Endothelial cell (in vitro differentiated cells): ENCODE measurements around the gene PIANP. TPM values are rescaled to one million over a fixed set of nuclear protein-coding genes. Genes with fewer than 3 reads are reported as not detected.

Source experiments
- DNase-seq: peaks from one replicate; pipeline ENCODE4 v3.0.0; 2021; ENCODE audit warnings: low spot score
- H3K27ac Mint-ChIP-seq: one replicate; pipeline ENCODE4 v1.8.0; 2021; ENCODE audit warnings: mixed read lengths, inconsistent platforms; ENCODE audit not compliant: unreplicated experiment
- H3K27me3 Mint-ChIP-seq: one replicate; pipeline ENCODE4 v1.8.0; 2021; ENCODE audit warnings: mild to moderate bottlenecking, moderate library complexity, mixed read lengths, inconsistent platforms; ENCODE audit not compliant: unreplicated experiment
- H3K36me3 Mint-ChIP-seq: one replicate; pipeline ENCODE4 v1.8.0; 2021; ENCODE audit warnings: mild to moderate bottlenecking, low read depth, mixed read lengths, inconsistent platforms; ENCODE audit not compliant: unreplicated experiment
- H3K4me1 Mint-ChIP-seq: one replicate; pipeline ENCODE4 v1.8.0; 2021; ENCODE audit warnings: mild to moderate bottlenecking, mixed read lengths, inconsistent platforms; ENCODE audit not compliant: unreplicated experiment
- H3K4me3 Mint-ChIP-seq: one replicate; pipeline ENCODE4 v1.8.0; 2021; ENCODE audit warnings: mild to moderate bottlenecking, mixed read lengths, inconsistent platforms; ENCODE audit not compliant: unreplicated experiment
- H3K9me3 Mint-ChIP-seq: one replicate; pipeline ENCODE4 v1.8.0; 2021; ENCODE audit warnings: mixed read lengths, inconsistent platforms; ENCODE audit not compliant: unreplicated experiment
- CTCF ChIP-seq: fragments of 200-600 bp; sonication (generic); IDR thresholded peaks from one replicate; pipeline ENCODE4 v1.5.0; 2021; ENCODE audit warnings: antibody characterized with exemption; ENCODE audit not compliant: unreplicated experiment
- total RNA-seq: library from RNA; stranded (reverse); fragmentation: NEBNext Ultra II Directional; extraction: Animal tissue kit (Norgen Biotek cat#: 25700); gene quantifications from one replicate; pipeline ENCODE4 v1.2.1, GENCODE V29; 2021; ENCODE audit not compliant: unreplicated experiment

Gene PIANP
- total RNA-seq, 1 donor from 2014 or later = 2.0 TPM

- Mint-ChIP-seq H3K9me3 (no peaks in the 10 kb centered on the region), H3K36me3 (peaks cover 18% of the 10 kb centered on the region), H3K4me3 (no peak overlapping the region), H3K27me3 (peaks cover 6% of the 10 kb centered on the region), H3K4me1 (peaks cover 25% of the 10 kb centered on the region), H3K27ac (peak overlapping the region; percentile 9)
- DNase-seq = no peak
- TF ChIP-seq CTCF = no peak
These were observed 47.3 kb downstream of the PIANP start for GRCh38 chr12:6653342-6653741.

GRCh38 chr12:6652391-6652790, 48.2 kb downstream of the PIANP start:
- H3K27me3 Mint-ChIP-seq = peaks cover 4% of the 10 kb centered on the region
- no peak for TF ChIP-seq CTCF
- no peak for DNase-seq
- peak overlapping the region; percentile 44 for H3K4me3 Mint-ChIP-seq
- H3K27ac Mint-ChIP-seq = peak overlapping the region; percentile 86
- peaks cover 23% of the 10 kb centered on the region for H3K36me3 Mint-ChIP-seq
- H3K4me1 Mint-ChIP-seq = peaks cover 25% of the 10 kb centered on the region
- no peaks in the 10 kb centered on the region for H3K9me3 Mint-ChIP-seq

- Mint-ChIP-seq H3K4me1 (peaks cover 36% of the 10 kb centered on the region), H3K36me3 (peaks cover 33% of the 10 kb centered on the region), H3K4me3 (peak overlapping the region; percentile 82), H3K27me3 (peaks cover 4% of the 10 kb centered on the region), H3K9me3 (no peaks in the 10 kb centered on the region), H3K27ac (peak overlapping the region; percentile 86)
- DNase-seq = no peak
- no peak for TF ChIP-seq CTCF
These were observed 49.8 kb downstream of the PIANP start for GRCh38 chr12:6650832-6651231.

- Mint-ChIP-seq H3K4me3 (peak within 1 kb of the TSS; percentile 87), H3K9me3 (no peaks in the 10 kb centered on the region), H3K36me3 (peaks cover 30% of the 10 kb centered on the region), H3K4me1 (peaks cover 58% of the 10 kb centered on the region), H3K27me3 (peaks cover 7% of the 10 kb centered on the region), H3K27ac (peak within 1 kb of the TSS; percentile 90)
- no peak for TF ChIP-seq CTCF
- DNase-seq = peak; percentile 79
These were observed 53.5 kb downstream of the PIANP start, which contains the start of gene ACRBP for GRCh38 chr12:6647083-6647604. TSS of gene ACRBP (minus strand) at chr12:6647432. CDS start at chr12:6647366, 66 bp downstream.

- H3K4me3 Mint-ChIP-seq = peak overlapping the region; percentile 87
- H3K27ac Mint-ChIP-seq = peak overlapping the region; percentile 90
- peaks cover 6% of the 10 kb centered on the region for H3K27me3 Mint-ChIP-seq
- no peaks in the 10 kb centered on the region for H3K9me3 Mint-ChIP-seq
- peaks cover 31% of the 10 kb centered on the region for H3K36me3 Mint-ChIP-seq
- H3K4me1 Mint-ChIP-seq = peaks cover 59% of the 10 kb centered on the region
- no peak for DNase-seq
- TF ChIP-seq CTCF = no peak
These were observed 54.1 kb downstream of the PIANP start for GRCh38 chr12:6646276-6647082.
